ENCODE results near the gene GNG7. TPM values are rescaled to one million over a fixed set of nuclear protein-coding genes. Genes with fewer than 3 reads are reported as not detected.

GNG7 gene
- total RNA-seq, 2 donors from 2014 or later, result 5.7 to 12.9 TPM

- Histone ChIP-seq H3K4me1 (peaks cover 18% of the 10 kb centered on the region), H3K27ac (no peak overlapping the region), H3K27me3 (no peaks in the 10 kb centered on the region), H3K9me3 (no peaks in the 10 kb centered on the region), H3K4me3 (no peak overlapping the region), H3K36me3 (replicated peaks in 1 of 2; ENCODE audit: insufficient read depth in 1 of 2, low read depth in 2 of 2) (no peaks in the 10 kb centered on the region)
- intact Hi-C loops (cut with DNase I), result no loop called here
- 91 to 96% methylated on average over 8 to 15 of the region's 15 CpGs for WGBS, 2 donors
- DNase-seq, result no peak
- TF ChIP-seq POLR2A (IDR thresholded peaks at IDR 0.05) (no peak), CTCF (IDR thresholded peaks at IDR 0.05) (no peak)
- no peak for ATAC-seq
Measured at GRCh38 chr19:2736550-2737190, 34.2 kb upstream of the GNG7 start.

- ATAC-seq (no peak), DNase-seq (no peak)
- Histone ChIP-seq H3K27me3 (no peaks in the 10 kb centered on the region), H3K36me3 (replicated peaks in 1 of 2; ENCODE audit: insufficient read depth in 1 of 2, low read depth in 2 of 2) (no peaks in the 10 kb centered on the region), H3K27ac (no peak overlapping the region), H3K9me3 (no peaks in the 10 kb centered on the region), H3K4me3 (no peak overlapping the region), H3K4me1 (peaks cover 18% of the 10 kb centered on the region)
- intact Hi-C loops (cut with DNase I), result no loop called here
- TF ChIP-seq POLR2A (IDR thresholded peaks at IDR 0.05) (no peak), CTCF (IDR thresholded peaks at IDR 0.05) (no peak)
- WGBS, 2 donors, result 95 to 100% methylated on average over 3 to 8 of the region's 12 CpGs
Measured at GRCh38 chr19:2735374-2735773, 32.9 kb upstream of the GNG7 start.

GRCh38 chr19:2734589-2735288, 32.2 kb upstream of the GNG7 start:
- Histone ChIP-seq H3K4me1 (peaks cover 14% of the 10 kb centered on the region), H3K36me3 (replicated peaks in 1 of 2; ENCODE audit: insufficient read depth in 1 of 2, low read depth in 2 of 2) (no peaks in the 10 kb centered on the region), H3K27me3 (no peaks in the 10 kb centered on the region), H3K4me3 (no peak overlapping the region), H3K27ac (no peak overlapping the region), H3K9me3 (no peaks in the 10 kb centered on the region)
- ATAC-seq, result no peak
- DNase-seq, result no peak
- intact Hi-C loops (cut with DNase I), result no loop called here
- 84 to 86% methylated on average over 21 to 25 of the region's 26 CpGs for WGBS, 2 donors
- TF ChIP-seq CTCF (IDR thresholded peaks at IDR 0.05) (no peak), POLR2A (IDR thresholded peaks at IDR 0.05) (no peak)

GRCh38 chr19:2733930-2734588, 31.6 kb upstream of the GNG7 start:
- H3K27ac ChIP-seq, result no peak overlapping the region
- WGBS, 2 donors, result 89 to 90% methylated on average over 33 of the region's 35 CpGs

More at GRCh38 chr19:2733930-2734588, 31.6 kb upstream of the GNG7 start:
- ATAC-seq, result no peak
- no peak for TF ChIP-seq CTCF (IDR thresholded peaks at IDR 0.05)
- no peak for TF ChIP-seq POLR2A (IDR thresholded peaks at IDR 0.05)
- H3K36me3 ChIP-seq (replicated peaks in 1 of 2; ENCODE audit: insufficient read depth in 1 of 2, low read depth in 2 of 2), result no peaks in the 10 kb centered on the region
- peaks cover 9% of the 10 kb centered on the region for H3K4me1 ChIP-seq
- no peak for DNase-seq
- H3K4me3 ChIP-seq, result no peak overlapping the region
- H3K9me3 ChIP-seq, result no peaks in the 10 kb centered on the region
- no peaks in the 10 kb centered on the region for H3K27me3 ChIP-seq
- intact Hi-C loops (cut with DNase I), result no loop called here
